Choroid plexus epithelial cell (primary cell): ENCODE measurements around the gene QSOX2.

Experiments used
- DNase-seq: peaks from one replicate; pipeline ENCODE4 v3.0.0-alpha.2; 2010; ENCODE audit warnings: low read depth
- H3K4me3 ChIP-seq: 2 replicates; pipeline ENCODE4 v1.5.1; 2011; ENCODE audit warnings: low read depth, mild to moderate bottlenecking, control low read depth, low read length, moderate library complexity
- TF ChIP-seq, protein P1 (sequence below): conservative IDR thresholded peaks from 2 replicates; pipeline ENCODE4 v1.5.1; 2011; ENCODE audit warnings: low read depth, mild to moderate bottlenecking, control low read depth, inconsistent platforms, low read length, moderate library complexity

The QSOX2 gene

DNA sequence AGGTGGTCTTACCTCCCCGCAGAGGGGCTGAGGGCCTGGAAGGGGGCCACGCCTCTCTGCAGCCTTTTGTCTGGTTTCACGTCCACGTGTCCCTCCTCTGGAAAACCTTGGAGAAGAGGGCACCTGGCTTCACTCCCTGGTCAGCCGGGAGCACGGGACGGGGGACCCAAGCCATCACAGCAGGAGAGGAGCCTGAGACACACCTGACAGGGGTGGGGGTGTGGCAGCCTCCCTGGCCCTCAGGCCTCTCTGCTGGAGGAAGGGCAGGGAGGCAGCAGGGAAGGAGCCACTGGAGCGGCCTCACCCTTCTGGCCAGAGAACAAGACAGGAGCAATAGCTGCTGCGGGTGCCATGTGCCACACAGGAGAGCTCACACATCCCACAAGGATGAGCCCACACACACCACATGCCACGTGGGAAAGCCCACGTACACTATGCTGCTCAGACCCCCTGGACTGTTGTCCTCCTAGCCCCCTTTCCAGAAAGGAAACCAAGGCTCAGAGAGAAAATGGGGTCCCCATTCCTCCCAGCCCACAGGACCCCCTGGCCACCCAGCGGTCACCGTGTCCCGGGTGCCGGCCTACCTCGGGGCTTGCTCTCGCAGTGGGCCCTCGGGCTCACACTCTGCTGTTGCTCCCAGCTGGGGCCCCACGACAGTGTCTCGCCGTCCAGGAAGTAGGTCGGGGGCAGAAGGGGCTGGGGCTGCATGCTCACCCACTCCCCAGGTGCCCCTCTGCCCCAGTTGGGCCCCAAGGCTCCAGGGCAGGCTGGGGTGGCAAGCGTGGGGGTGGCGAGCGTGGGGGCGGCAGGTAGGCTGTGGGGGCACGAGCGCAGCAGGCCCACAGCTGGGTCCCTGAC is 40.1 kb upstream of the QSOX2 start:
- no peak overlapping the region for H3K4me3 ChIP-seq
- TF ChIP-seq, protein P1, sequence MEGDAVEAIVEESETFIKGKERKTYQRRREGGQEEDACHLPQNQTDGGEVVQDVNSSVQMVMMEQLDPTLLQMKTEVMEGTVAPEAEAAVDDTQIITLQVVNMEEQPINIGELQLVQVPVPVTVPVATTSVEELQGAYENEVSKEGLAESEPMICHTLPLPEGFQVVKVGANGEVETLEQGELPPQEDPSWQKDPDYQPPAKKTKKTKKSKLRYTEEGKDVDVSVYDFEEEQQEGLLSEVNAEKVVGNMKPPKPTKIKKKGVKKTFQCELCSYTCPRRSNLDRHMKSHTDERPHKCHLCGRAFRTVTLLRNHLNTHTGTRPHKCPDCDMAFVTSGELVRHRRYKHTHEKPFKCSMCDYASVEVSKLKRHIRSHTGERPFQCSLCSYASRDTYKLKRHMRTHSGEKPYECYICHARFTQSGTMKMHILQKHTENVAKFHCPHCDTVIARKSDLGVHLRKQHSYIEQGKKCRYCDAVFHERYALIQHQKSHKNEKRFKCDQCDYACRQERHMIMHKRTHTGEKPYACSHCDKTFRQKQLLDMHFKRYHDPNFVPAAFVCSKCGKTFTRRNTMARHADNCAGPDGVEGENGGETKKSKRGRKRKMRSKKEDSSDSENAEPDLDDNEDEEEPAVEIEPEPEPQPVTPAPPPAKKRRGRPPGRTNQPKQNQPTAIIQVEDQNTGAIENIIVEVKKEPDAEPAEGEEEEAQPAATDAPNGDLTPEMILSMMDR: no peak
- DNase-seq: no peak

DNA sequence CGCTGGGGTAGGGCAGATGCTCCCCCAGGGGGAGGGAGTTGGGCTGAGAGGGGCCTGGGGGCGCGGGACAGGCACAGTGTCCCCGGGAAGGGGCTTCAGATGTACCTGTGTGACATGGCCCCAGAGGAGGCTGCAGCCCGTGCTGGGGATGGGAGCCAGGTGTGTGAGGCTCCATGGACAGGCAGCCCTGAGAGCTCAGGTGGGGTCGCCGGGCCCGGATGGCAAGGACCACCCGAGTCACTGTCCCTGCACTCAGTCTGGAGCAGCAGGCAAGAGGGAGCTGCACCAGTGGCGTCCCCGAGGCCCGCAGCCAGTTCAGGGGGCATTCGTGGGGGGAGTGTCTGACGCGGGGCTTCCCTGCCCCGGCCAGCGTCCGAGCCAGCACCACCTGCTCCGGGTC is 39.3 kb upstream of the QSOX2 start:
- DNase-seq: no peak
- H3K4me3 ChIP-seq: no peak overlapping the region
- TF ChIP-seq, protein P1: no peak

DNA sequence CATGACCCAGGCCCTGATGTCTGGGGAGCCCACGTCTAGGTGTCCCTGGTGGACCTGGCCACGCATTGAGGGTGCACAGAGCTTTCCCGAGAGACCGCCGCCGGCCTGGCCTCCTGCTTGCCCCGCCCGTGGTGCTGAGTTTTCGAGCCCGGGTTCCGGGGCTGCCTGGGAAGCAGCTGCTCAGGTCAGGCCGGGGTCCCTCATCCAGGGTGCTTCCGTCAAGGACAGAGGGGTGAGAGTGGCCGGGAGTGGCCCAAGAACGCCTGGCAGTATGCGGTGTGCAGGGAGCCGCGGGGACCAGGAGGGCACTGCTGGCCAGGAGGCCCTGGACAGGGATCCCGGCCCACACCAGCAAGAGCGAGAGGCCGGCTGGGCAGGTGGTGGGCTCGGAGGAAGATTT is 38.7 kb upstream of the QSOX2 start:
- TF ChIP-seq, protein P1: no peak
- DNase-seq: no peak
- H3K4me3 ChIP-seq: no peak overlapping the region

DNA sequence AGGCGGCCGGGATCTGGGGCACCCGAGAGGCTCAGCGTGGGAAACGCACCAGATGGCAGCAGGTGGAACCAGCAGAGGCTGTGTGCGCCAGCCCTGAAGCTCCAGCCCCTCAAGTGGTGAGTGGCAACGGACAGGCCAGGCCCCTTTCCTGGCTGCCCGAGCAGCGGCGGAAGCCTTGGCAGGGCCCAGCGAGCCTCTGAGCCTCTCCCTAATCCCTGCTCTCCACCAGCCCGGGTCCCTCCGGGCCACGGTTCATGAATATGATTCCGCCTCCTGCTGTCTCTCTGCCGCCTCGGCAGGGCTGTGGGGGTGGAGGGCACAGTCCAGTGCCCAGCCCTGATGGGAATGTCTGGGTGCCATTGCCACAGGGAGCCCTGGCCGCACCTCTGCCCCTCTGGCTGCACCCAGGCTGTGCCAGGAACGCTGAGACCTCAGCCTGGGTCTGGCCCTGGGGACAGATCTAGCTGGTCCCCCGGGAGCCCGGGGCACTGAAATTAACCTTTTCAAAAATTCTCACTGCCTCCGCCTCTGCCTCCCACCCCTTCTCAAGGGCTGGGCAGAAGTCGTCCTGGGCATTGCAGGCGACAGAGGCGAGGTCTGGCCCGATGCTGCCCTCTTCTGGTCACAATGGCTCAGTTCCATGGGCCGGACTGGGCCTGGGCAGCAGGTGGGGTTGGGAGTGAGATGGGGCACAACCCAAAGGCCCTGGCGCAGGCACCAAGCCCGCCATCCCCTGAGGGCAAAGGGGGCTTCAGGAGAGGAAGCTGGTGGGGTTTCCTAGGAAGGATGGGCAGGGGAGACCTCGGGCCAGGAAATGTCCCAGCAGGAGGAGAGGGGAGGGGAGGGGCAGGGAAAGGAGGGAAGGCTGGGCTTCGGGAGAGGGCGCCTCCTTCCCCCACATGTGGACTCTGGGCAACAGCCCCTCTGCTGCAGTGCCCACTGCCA is 38.0 kb upstream of the QSOX2 start:
- TF ChIP-seq, protein P1: peak; percentile 88
- peak; percentile 78 for DNase-seq
- H3K4me3 ChIP-seq: no peak overlapping the region

DNA sequence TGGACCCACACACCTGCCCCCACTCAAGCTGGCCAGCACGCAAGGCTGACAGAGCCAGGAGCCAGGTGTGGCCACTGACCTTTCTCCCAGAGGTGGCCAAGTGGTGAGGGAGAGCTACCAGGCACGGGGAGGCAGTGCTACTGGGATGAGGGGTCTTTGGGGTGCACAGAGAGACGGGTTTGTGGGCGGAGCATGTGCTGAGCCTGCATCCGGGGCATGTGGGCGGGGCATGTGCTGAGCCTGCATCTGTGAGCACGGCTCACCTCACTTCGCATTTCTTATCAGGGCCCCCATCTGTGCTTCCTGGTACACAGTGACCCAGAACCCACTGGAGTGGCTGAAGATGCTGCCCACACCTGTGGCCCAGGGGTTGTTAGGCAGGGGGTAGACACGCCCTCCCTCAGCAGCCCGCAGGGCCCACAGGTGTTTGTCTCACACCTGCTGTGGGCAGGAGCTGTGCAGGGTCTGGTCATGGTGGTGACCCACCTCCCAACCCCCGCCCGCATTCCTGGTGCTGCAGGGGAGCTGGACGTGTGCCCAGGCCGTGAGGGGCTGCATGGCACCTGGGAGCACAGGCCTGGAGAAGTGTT is 36.8 kb upstream of the QSOX2 start:
- DNase-seq: no peak
- H3K4me3 ChIP-seq: no peak overlapping the region
- TF ChIP-seq, protein P1: no peak

DNA sequence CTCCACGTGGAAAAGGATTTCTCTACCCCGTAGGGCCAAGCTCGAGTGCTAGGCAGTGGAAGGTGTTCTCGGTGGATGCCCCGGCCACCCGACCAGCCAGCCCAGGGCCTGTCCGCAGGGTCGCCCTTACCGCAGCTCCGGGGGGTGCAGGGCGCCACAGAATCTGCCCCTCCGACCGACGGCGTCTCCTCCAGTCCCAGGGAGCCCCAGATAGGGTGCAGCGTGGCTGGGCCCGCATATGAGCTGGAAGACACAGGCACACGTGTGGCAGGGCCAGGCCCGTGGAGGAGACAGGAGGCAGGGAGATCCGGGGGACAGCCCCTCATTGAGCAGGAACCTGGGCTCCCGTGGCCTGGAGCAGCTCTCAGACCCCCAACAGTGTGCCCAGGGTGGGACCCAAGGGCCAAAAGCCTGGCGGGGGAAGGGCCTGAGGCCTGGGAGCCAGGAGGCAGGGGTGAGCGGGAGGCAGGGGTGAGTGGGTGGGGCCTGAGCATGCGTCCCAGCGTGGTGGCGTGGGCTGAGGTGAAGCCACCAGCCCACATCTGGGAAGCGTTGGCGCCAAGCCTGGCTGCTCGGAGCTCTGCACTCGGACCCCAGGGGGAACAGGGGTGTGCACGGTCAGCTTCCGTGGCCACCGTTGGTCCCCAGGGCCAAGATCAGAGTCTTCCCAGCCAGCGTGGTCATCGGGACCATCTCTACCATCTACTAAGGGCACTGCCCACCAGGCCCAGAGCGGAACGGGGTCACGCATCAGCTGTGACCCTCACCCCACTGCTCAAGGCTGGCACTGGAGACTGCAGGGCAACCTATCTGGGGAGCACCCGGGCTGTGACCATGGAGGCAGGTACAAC is 36.0 kb upstream of the QSOX2 start:
- DNase-seq: no peak
- H3K4me3 ChIP-seq: no peak overlapping the region
- TF ChIP-seq, protein P1: no peak
